ENCODE data around the gene EVC2. TPM values are rescaled to one million over a fixed set of nuclear protein-coding genes. Genes with fewer than 3 reads are reported as not detected.

EVC2 gene
- total RNA-seq, 1 donor from 2014 or later = 7.4 TPM

- H3K9me3 Mint-ChIP-seq (ENCODE audit: unreplicated experiment) = peaks cover 6% of the 10 kb centered on the region
- peaks cover 17% of the 10 kb centered on the region for H3K27me3 Mint-ChIP-seq (ENCODE audit: unreplicated experiment)
- no peak for TF ChIP-seq CTCF (IDR thresholded peaks at IDR 0.05; ENCODE audit: unreplicated experiment)
- no peak overlapping the region for H3K27ac Mint-ChIP-seq (ENCODE audit: unreplicated experiment)
- H3K4me1 Mint-ChIP-seq (ENCODE audit: unreplicated experiment) = peaks cover 32% of the 10 kb centered on the region
- no peak for DNase-seq (ENCODE audit: low spot score)
- H3K4me3 Mint-ChIP-seq (ENCODE audit: unreplicated experiment) = no peak overlapping the region
- peaks cover 16% of the 10 kb centered on the region for H3K36me3 Mint-ChIP-seq (ENCODE audit: low read depth, unreplicated experiment)
These were observed 5.5 kb upstream of the EVC2 start for GRCh38 chr4:5713861-5714260.

GRCh38 chr4:5712931-5713330 is 4.6 kb upstream of the EVC2 start:
- H3K9me3 Mint-ChIP-seq (ENCODE audit: unreplicated experiment) = peaks cover 6% of the 10 kb centered on the region
- peaks cover 32% of the 10 kb centered on the region for H3K4me1 Mint-ChIP-seq (ENCODE audit: unreplicated experiment)
- peaks cover 17% of the 10 kb centered on the region for H3K27me3 Mint-ChIP-seq (ENCODE audit: unreplicated experiment)
- no peak overlapping the region for H3K4me3 Mint-ChIP-seq (ENCODE audit: unreplicated experiment)
- no peak overlapping the region for H3K27ac Mint-ChIP-seq (ENCODE audit: unreplicated experiment)
- DNase-seq (ENCODE audit: low spot score) = no peak
- H3K36me3 Mint-ChIP-seq (ENCODE audit: low read depth, unreplicated experiment) = peaks cover 16% of the 10 kb centered on the region
- TF ChIP-seq CTCF (IDR thresholded peaks at IDR 0.05; ENCODE audit: unreplicated experiment) = no peak

GRCh38 chr4:5712517-5712916 is 4.2 kb upstream of the EVC2 start:
- peak overlapping the region; percentile 87 for H3K4me3 Mint-ChIP-seq (ENCODE audit: unreplicated experiment)
- peaks cover 31% of the 10 kb centered on the region for H3K4me1 Mint-ChIP-seq (ENCODE audit: unreplicated experiment)
- H3K27ac Mint-ChIP-seq (ENCODE audit: unreplicated experiment) = no peak overlapping the region
- TF ChIP-seq CTCF (IDR thresholded peaks at IDR 0.05; ENCODE audit: unreplicated experiment) = no peak
- no peak for DNase-seq (ENCODE audit: low spot score)
- peaks cover 16% of the 10 kb centered on the region for H3K36me3 Mint-ChIP-seq (ENCODE audit: low read depth, unreplicated experiment)
- peaks cover 6% of the 10 kb centered on the region for H3K9me3 Mint-ChIP-seq (ENCODE audit: unreplicated experiment)
- peaks cover 18% of the 10 kb centered on the region for H3K27me3 Mint-ChIP-seq (ENCODE audit: unreplicated experiment)

GRCh38 chr4:5711479-5712184 is 3.3 kb upstream of the EVC2 start:
- Mint-ChIP-seq H3K4me1 (ENCODE audit: unreplicated experiment) (peaks cover 30% of the 10 kb centered on the region), H3K27ac (ENCODE audit: unreplicated experiment) (no peak overlapping the region), H3K4me3 (ENCODE audit: unreplicated experiment) (peak overlapping the region; percentile 87), H3K36me3 (ENCODE audit: low read depth, unreplicated experiment) (peaks cover 16% of the 10 kb centered on the region), H3K27me3 (ENCODE audit: unreplicated experiment) (peaks cover 19% of the 10 kb centered on the region), H3K9me3 (ENCODE audit: unreplicated experiment) (peaks cover 6% of the 10 kb centered on the region)
- DNase-seq (ENCODE audit: low spot score) = peak; percentile 33
- TF ChIP-seq CTCF (IDR thresholded peaks at IDR 0.05; ENCODE audit: unreplicated experiment) = no peak

- TF ChIP-seq CTCF (IDR thresholded peaks at IDR 0.05; ENCODE audit: unreplicated experiment) = no peak
- peak; percentile 72 for DNase-seq (ENCODE audit: low spot score)
- Mint-ChIP-seq H3K27ac (ENCODE audit: unreplicated experiment) (no peak within 1 kb of the TSS), H3K9me3 (ENCODE audit: unreplicated experiment) (peaks cover 6% of the 10 kb centered on the region), H3K36me3 (ENCODE audit: low read depth, unreplicated experiment) (peaks cover 16% of the 10 kb centered on the region), H3K4me1 (ENCODE audit: unreplicated experiment) (peaks cover 28% of the 10 kb centered on the region), H3K4me3 (ENCODE audit: unreplicated experiment) (peak within 1 kb of the TSS; percentile 90), H3K27me3 (ENCODE audit: unreplicated experiment) (peaks cover 19% of the 10 kb centered on the region)
These were observed 2.7 kb upstream of the EVC2 start, which contains the start of gene EVC for GRCh38 chr4:5710961-5711478. TSS of gene EVC (plus strand) at chr4:5711201. CDS start at chr4:5711381, 180 bp downstream.

Measured in endothelial cell (in vitro differentiated cells).